Calu3 (cell line): ENCODE measurements around the gene NHLRC1. TPM values are rescaled to one million over a fixed set of nuclear protein-coding genes. Genes with fewer than 3 reads are reported as not detected.

ENCODE experiments used
- BruUV-seq: library from RNA; stranded (reverse); fragments of 400-500 nt; replicated peaks from 2 replicates; lab custom pipeline; 2021; lab: Mats Ljungman, UMichigan
- CTCF ChIA-PET: fragments of 300-600 bp; sonication (Branson Sonifier 250); formaldehyde crosslinking; loops from one replicate; lab custom pipeline; 2022; ENCODE audit warnings: antibody characterized with exemption; lab: Charles Lee
- DNase-seq: peaks from one replicate; pipeline ENCODE4 v3.0.0; 2022
- H3K27ac Mint-ChIP-seq: one replicate; pipeline ENCODE4 v1.8.0; 2022; ENCODE audit warnings: mixed read lengths; ENCODE audit not compliant: unreplicated experiment
- H3K27me3 Mint-ChIP-seq: one replicate; pipeline ENCODE4 v1.8.0; 2022; ENCODE audit warnings: mixed read lengths; ENCODE audit not compliant: unreplicated experiment
- H3K36me3 Mint-ChIP-seq: one replicate; pipeline ENCODE4 v1.8.0; 2022; ENCODE audit warnings: mild to moderate bottlenecking, moderate library complexity, mixed read lengths; ENCODE audit not compliant: insufficient read depth, unreplicated experiment
- H3K4me1 Mint-ChIP-seq: one replicate; pipeline ENCODE4 v1.8.0; 2022; ENCODE audit warnings: mild to moderate bottlenecking, low read depth, mixed read lengths; ENCODE audit not compliant: unreplicated experiment
- H3K4me3 Mint-ChIP-seq: one replicate; pipeline ENCODE4 v1.8.0; 2022; ENCODE audit warnings: mild to moderate bottlenecking, low read depth, moderate library complexity, mixed read lengths; ENCODE audit not compliant: unreplicated experiment
- H3K9me3 Mint-ChIP-seq: one replicate; pipeline ENCODE4 v1.8.0; 2022; ENCODE audit warnings: low read depth, mixed read lengths; ENCODE audit not compliant: unreplicated experiment
- intact Hi-C: fragments of 100-400 bp; cut with micrococcal nuclease; formaldehyde crosslinking; loops from one replicate; pipeline ENCODE4 v1.10.0; 2022; ENCODE audit not compliant: unreplicated experiment
- total RNA-seq: library from RNA; stranded (reverse); gene quantifications from 2 replicates; pipeline ENCODE4 v1.2.3, GENCODE V29; 2022
- TF ChIP-seq, protein P1 (sequence below): fragments of 200-600 bp; IDR thresholded peaks from one replicate; pipeline ENCODE4 v1.8.0; 2022; ENCODE audit warnings: antibody characterized with exemption; ENCODE audit not compliant: unreplicated experiment

Gene NHLRC1
- total RNA-seq, 1 experiment from 2014 or later, result 0.92 TPM

- Mint-ChIP-seq H3K36me3 (no peaks in the 10 kb centered on the region), H3K27me3 (no peaks in the 10 kb centered on the region), H3K4me3 (no peak overlapping the region), H3K4me1 (no peaks in the 10 kb centered on the region), H3K27ac (no peak overlapping the region), H3K9me3 (no peaks in the 10 kb centered on the region)
- no peak for DNase-seq
- TF ChIP-seq, protein P1, sequence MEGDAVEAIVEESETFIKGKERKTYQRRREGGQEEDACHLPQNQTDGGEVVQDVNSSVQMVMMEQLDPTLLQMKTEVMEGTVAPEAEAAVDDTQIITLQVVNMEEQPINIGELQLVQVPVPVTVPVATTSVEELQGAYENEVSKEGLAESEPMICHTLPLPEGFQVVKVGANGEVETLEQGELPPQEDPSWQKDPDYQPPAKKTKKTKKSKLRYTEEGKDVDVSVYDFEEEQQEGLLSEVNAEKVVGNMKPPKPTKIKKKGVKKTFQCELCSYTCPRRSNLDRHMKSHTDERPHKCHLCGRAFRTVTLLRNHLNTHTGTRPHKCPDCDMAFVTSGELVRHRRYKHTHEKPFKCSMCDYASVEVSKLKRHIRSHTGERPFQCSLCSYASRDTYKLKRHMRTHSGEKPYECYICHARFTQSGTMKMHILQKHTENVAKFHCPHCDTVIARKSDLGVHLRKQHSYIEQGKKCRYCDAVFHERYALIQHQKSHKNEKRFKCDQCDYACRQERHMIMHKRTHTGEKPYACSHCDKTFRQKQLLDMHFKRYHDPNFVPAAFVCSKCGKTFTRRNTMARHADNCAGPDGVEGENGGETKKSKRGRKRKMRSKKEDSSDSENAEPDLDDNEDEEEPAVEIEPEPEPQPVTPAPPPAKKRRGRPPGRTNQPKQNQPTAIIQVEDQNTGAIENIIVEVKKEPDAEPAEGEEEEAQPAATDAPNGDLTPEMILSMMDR, result no peak
- intact Hi-C loops, result no loop called here
- no TSS peak for BruUV-seq
- CTCF ChIA-PET, result no interaction called here
Measured at GRCh38 chr6:18096423-18096822, 26.1 kb downstream of the NHLRC1 start.

- Mint-ChIP-seq H3K36me3 (no peaks in the 10 kb centered on the region), H3K4me3 (no peak overlapping the region), H3K9me3 (peaks cover 8% of the 10 kb centered on the region), H3K27ac (no peak overlapping the region), H3K4me1 (no peaks in the 10 kb centered on the region), H3K27me3 (no peaks in the 10 kb centered on the region)
- no peak for DNase-seq
- TF ChIP-seq, protein P1, result no peak
- CTCF ChIA-PET, result no interaction called here
- BruUV-seq, result no TSS peak
- intact Hi-C loops, result no loop called here
Measured at GRCh38 chr6:18091382-18091781, 31.1 kb downstream of the NHLRC1 start.

DNA sequence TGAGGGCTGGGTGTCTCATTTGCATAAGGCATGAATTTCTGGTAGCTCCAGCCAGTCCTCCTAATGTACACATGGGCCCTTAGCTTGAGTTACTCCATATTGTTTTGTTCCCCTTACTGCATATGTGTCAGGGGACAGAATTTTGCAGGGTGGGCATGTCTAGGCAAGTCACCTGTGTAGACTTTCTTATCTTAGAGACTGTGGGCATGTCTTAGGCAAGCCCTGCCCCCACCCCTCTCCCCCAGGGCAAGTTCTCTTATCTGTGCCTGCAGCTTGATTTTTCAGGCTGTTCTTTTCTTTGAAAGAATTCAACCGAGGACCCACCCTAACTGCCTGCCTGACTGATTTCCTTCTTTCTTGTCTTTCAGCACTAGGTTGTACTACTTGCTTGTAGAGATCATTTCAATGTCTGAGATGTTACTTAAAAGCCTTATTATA, 32.1 kb downstream of the NHLRC1 start:
- CTCF ChIA-PET, result no interaction called here

DNA sequence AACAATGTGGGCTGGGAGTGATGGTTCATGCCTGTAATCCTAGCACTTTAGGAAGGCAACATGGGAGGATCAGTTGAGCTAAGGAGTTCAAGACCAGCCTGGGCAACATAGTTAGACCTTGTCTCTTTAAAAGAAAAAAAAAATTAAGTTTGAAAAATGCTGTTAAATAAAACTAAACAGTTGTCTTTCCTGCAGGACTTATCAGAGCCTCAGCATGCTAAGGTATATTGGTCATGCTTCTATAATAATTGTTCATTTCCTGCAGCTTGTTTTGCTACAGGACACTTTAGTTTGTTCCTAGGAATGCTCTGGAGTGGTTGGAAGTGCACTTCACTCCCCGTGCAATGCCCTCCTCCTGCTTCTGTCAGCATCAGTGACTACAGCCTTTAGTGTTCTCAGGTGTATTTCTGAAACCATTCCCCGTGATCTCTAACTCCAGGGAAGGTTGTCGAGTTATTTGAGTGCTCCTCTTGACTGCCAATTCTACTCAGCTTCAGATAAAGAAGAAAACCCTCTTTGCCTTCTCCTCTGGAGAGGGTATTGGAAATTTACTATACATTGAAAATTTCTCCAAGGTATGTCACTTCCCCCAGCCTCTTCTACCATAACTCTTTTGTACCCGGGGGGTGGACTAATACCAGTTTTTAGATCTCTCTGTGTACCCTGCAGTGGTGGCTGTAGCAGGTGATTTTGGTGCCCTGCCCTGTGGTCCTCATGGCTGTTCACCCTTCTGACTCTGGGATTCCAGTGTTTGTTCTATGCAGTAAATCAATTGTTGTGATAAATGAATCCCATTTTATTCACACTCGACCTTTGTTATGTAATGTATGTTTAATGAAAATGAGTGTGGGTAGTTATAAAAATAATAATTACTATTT, 33.8 kb downstream of the NHLRC1 start:
- no peaks in the 10 kb centered on the region for H3K27me3 Mint-ChIP-seq
- no TSS peak for BruUV-seq
- CTCF ChIA-PET, result no interaction called here
- no peaks in the 10 kb centered on the region for H3K36me3 Mint-ChIP-seq
- TF ChIP-seq, protein P1, result no peak
- DNase-seq, result no peak
- H3K9me3 Mint-ChIP-seq, result peaks cover 8% of the 10 kb centered on the region
- H3K27ac Mint-ChIP-seq, result no peak overlapping the region
- intact Hi-C loops, result no loop called here
- H3K4me3 Mint-ChIP-seq, result no peak overlapping the region
- H3K4me1 Mint-ChIP-seq, result no peaks in the 10 kb centered on the region

More for the DNA sequence above, 32.1 kb downstream of the NHLRC1 start:
- intact Hi-C loops, result no loop called here
- TF ChIP-seq, protein P1, result no peak
- Mint-ChIP-seq H3K27ac (no peak overlapping the region), H3K27me3 (no peaks in the 10 kb centered on the region), H3K36me3 (no peaks in the 10 kb centered on the region), H3K4me1 (no peaks in the 10 kb centered on the region), H3K4me3 (no peak overlapping the region), H3K9me3 (peaks cover 8% of the 10 kb centered on the region)
- DNase-seq, result no peak
- BruUV-seq, result no TSS peak
